ENCODE measurements around the gene VCL.
"Not testable (repeated sequence)": the region's sequence is repeated elsewhere in the genome, so short reads cannot be mapped to it uniquely, and the experiment has no call there.

The VCL gene

DNA sequence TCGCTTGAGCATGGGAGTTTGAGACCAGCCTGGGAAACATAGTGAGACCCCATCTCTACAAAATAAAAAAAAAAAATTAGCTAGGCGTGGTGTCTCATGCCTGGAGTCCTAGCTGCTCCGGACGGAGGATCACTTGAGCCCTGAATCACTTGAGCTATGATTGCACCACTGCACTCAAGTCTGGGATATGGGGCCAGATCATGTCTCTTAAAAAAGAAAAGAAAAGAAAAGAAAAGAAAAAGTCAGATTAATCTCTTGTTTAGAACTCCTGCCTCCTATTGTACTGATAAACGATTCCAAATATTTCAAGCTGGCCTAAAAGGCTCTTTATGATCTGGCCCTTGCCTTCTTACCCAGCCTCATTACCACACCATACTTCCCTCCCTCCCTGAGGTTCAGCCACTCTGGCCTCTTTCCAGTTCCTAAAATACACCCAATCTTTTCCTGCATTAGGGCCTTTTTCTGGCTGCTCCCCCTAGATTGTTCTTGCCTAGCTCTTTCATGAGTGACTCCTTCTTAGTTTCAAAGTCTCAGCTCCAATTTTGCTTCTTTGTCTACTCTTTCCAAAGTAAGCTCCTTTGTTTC lies 41.7 kb downstream of the VCL start:
- DNase-seq (ENCODE audit: low read depth): no peak

- no peak for DNase-seq (ENCODE audit: low read depth)
Observed at GRCh38 chr10:74040200-74041126, 42.5 kb downstream of the VCL start.

DNA sequence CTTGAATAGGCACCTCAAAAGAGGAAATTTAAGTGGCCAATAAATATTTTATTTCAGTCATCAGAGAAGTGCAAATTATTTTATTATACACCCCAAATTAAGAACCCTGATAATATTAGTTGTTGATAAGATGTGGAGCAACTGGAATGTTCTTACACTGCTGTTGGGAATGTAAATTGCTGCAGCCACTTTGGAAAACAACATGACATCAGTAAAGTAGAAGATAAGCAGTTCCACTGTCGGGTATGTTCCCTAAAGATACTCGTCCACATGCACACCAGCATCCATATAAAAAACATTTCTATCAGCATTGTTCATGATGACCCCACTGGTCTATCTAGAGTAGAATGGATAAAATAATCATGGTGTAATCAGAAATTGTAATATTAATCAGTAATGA lies 46.5 kb downstream of the VCL start:
- no peak for DNase-seq (ENCODE audit: low read depth)

DNA sequence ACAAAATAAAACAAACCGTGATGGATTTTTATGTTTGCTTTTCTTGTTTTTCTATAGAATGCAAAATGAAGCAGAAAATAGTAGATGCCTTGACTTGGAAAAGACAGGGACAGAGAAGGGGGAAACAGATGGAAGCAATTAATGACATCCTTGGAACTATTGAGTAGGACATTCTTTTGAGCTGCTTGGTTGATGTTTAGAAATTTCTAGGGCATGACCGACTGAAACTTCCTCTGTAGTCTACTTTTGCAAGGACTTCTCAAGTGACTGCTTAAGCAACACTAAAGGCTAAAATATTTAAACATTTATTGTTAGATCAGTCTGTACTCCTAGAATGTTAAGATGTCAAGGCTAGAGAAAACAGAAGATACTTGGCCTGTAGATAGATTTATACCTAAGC lies 49.4 kb downstream of the VCL start:
- no peak for DNase-seq (ENCODE audit: low read depth)

GRCh38 chr10:74047871-74048270 lies 50.0 kb downstream of the VCL start:
- DNase-seq (ENCODE audit: low read depth): no peak

- no peak for DNase-seq (ENCODE audit: low read depth)
Observed at GRCh38 chr10:74048433-74048832, 50.5 kb downstream of the VCL start.

GRCh38 chr10:74049955-74050354 lies 52.0 kb downstream of the VCL start:
- no peak for DNase-seq (ENCODE audit: low read depth)

DNA sequence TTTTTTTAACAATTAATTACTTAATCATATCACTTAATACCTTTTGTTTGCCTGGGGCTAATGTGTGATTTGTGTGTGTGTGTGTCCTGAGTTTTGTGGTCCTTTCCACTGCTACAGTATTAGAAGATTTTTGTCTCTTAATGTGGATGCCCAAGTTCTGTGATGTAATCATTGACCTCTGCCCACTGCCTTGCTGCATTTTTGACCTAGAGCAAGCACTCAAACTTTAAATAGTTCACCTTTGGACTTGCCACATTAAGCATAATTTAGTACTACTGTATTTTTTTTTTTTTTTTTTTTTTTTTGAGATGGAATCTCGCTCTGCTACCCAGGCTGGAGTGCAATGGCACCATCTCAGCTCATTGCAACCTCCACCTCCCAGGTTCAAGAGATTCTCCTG lies 52.7 kb downstream of the VCL start:
- no peak for DNase-seq (ENCODE audit: low read depth)

- no peak for DNase-seq (ENCODE audit: low read depth)
Observed at GRCh38 chr10:74051736-74052342, 53.9 kb downstream of the VCL start.

GRCh38 chr10:74052994-74053393 lies 55.1 kb downstream of the VCL start:
- no peak for DNase-seq (ENCODE audit: low read depth)

DNA sequence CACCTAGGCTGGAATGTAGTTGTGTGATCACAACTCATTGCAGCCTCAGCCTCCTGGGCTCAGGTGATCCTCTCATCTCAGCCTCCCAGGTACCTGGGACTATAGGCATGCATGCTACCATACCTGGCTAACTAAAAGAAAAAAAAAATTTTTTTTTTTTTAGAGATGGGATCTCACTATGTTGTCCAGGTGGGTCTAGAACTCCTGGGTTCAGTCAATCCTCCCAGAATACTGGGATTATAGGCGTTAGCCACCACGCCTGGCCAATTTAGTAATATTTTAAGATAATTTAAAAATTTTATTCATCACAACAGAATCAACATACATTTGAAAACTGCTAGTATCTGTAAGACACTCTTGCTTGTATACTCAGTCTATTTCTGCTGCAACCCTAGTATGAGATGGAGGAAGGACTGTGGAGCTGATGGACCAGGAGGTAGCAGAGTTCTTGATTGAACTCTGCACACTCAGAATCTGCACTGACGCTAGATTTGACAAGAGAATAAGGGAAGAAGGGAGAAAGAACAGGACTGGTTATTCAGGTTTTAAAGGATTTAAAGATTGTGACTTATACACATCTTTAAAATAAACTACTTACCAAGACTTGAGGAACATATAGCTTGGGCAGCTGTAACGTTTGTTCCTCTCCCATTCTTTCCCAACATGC lies 57.6 kb downstream of the VCL start:
- no peak for DNase-seq (ENCODE audit: low read depth)

- no peak for DNase-seq (ENCODE audit: low read depth)
Observed at GRCh38 chr10:74056050-74056818, 58.3 kb downstream of the VCL start.

DNA sequence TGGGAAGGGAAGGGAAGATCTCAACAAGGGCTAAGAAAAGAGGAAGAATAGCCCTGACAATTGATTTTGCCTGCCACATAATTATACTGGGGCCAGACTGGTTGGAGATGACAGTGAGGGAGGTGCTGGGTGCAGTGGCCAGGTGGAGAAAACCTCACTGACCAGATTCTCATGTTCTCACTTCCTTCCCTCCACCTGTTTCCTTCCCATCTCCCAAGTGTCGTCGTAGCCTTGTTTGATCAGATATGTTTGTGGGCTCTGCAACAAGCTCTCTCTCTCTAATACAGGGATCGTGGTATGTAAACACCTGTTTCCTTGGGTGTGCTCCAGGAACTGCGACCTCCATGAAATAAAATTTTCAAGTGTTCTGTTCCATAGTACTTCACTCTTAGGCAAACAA lies 60.2 kb downstream of the VCL start:
- no peak for DNase-seq (ENCODE audit: low read depth)

GRCh38 chr10:74058658-74059057 lies 60.7 kb downstream of the VCL start:
- no peak for DNase-seq (ENCODE audit: low read depth)

GRCh38 chr10:74061104-74061503 lies 63.2 kb downstream of the VCL start:
- no peak for DNase-seq (ENCODE audit: low read depth)

DNA sequence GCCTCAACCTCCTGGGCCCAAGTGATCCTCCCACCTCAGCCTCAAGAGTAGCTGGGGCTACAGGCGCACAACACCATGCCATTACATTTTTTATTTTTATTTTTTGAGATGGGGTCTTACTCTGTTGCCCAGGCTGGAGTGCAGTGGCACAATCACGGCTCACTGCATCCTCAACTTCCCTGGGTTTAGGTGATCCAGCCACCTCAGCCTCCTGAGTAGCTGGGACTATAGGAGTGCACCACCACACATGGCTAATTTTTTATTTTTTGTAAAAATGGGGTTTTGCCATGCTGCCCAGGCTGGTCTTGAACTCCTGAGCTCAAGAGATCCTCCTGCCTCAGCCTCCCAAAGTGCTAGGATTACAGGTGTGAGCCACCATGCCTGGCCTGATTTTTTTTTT lies 64.1 kb downstream of the VCL start:
- not testable (repeated sequence) for DNase-seq (ENCODE audit: low read depth)

DNA sequence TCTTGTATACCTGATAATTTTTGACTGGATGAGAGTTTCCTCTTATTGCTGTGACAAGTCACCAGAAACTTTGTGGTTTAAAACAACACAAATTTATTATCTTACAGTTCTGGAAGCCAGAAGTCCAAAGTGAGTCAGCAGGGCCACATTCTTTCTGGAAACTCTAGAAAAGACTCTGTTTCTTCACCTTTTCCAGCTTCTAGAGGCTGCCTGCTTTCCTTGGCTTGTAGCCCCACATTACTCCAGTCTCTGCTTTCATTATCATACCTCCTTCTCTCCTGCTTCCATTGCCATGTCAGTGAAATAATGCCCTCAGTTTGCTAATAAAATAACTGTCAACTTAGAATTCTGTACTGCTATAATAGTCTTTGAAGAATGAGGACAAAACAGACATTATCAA lies 65.3 kb downstream of the VCL start:
- no peak for DNase-seq (ENCODE audit: low read depth)

- no peak for DNase-seq (ENCODE audit: low read depth)
Observed at GRCh38 chr10:74067373-74068352, 69.7 kb downstream of the VCL start.

- peak; percentile 76 for DNase-seq (ENCODE audit: low read depth)
Observed at GRCh38 chr10:74071157-74071556, 73.2 kb downstream of the VCL start.

DNA sequence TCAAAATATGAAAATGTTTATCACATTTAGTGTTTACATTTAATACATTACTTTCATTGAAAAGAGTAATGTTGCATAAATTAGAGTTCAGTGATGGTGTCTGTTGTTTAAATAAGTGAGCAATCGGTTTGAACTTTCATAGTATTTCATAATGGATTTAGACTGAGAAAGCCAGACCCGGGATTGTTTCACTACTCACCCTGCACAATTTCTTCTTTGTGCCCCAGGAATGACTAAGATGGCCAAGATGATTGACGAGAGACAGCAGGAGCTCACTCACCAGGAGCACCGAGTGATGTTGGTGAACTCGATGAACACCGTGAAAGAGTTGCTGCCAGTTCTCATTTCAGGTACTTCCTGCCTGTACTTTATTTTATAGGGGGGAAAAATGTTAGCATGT lies 74.6 kb downstream of the VCL start:
- DNase-seq (ENCODE audit: low read depth): no peak

DNA sequence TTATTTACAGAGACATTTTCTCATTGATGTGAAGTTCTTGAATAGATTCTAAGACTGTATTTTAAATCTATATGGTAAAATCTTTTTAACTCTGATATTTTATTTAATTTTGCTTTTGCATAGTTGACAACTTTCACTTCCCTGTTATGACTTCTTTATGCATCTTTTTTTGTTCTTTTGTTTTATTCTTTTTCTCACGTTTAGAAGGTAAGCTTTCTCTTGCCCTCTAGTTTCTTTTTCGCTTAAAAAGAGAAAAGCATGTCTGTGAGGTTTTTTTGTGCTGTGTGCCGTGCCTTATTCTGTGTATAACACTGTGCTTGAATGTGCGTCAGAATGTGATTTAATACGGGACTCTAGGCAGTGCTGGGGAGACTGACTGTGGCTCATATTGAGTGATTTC lies 78.0 kb downstream of the VCL start:
- no peak for DNase-seq (ENCODE audit: low read depth)

All from non-pigmented ciliary epithelial cell (primary cell).